Ishikawa (cell line): Measurements from ENCODE around the gene RPL31.

Experiments
- CEBPB ChIP-seq: IDR thresholded peaks from 2 replicates; pipeline ENCODE4 v1.6.1; 2012
- CREB1 ChIP-seq: IDR thresholded peaks from 2 replicates; pipeline ENCODE4 v1.6.1; 2012; ENCODE audit warnings: low read depth
- EGR1 ChIP-seq: IDR thresholded peaks from 2 replicates; pipeline ENCODE4 v1.6.1; 2012
- EP300 ChIP-seq: IDR thresholded peaks from 2 replicates; pipeline ENCODE4 v1.6.1; 2012; ENCODE audit warnings: borderline replicate concordance
- FOXM1 ChIP-seq: IDR thresholded peaks from 2 replicates; pipeline ENCODE4 v1.6.1; 2012; ENCODE audit warnings: low read depth, borderline replicate concordance
- NFIC ChIP-seq: IDR thresholded peaks from 2 replicates; pipeline ENCODE4 v1.6.1; 2012
- RAD21 ChIP-seq: IDR thresholded peaks from 2 replicates; pipeline ENCODE4 v1.6.1; 2012; ENCODE audit warnings: low read depth
- TAF1 ChIP-seq: IDR thresholded peaks from 2 replicates; pipeline ENCODE4 v1.6.1; 2012; ENCODE audit warnings: low read depth, mild to moderate bottlenecking
- TCF12 ChIP-seq: IDR thresholded peaks from 2 replicates; pipeline ENCODE4 v1.6.1; 2012; ENCODE audit warnings: low read depth
- TEAD4 ChIP-seq: IDR thresholded peaks from 2 replicates; pipeline ENCODE4 v1.6.1; 2012
- YY1 ChIP-seq: IDR thresholded peaks from 2 replicates; pipeline ENCODE4 v1.6.1; 2012; ENCODE audit warnings: low read depth
- ZBTB7A ChIP-seq: IDR thresholded peaks from 2 replicates; pipeline ENCODE4 v1.6.1; 2012; ENCODE audit warnings: low read depth
- TF ChIP-seq, protein P1 (sequence below): IDR thresholded peaks from 2 replicates; pipeline ENCODE4 v1.6.1; 2012
- TF ChIP-seq, protein P2 (sequence below): IDR thresholded peaks from 2 replicates; pipeline ENCODE4 v1.6.1; 2012; ENCODE audit warnings: low read depth, mild to moderate bottlenecking
- TF ChIP-seq, protein P3 (sequence below): IDR thresholded peaks from 2 replicates; pipeline ENCODE4 v1.6.1; 2012

Gene RPL31

DNA sequence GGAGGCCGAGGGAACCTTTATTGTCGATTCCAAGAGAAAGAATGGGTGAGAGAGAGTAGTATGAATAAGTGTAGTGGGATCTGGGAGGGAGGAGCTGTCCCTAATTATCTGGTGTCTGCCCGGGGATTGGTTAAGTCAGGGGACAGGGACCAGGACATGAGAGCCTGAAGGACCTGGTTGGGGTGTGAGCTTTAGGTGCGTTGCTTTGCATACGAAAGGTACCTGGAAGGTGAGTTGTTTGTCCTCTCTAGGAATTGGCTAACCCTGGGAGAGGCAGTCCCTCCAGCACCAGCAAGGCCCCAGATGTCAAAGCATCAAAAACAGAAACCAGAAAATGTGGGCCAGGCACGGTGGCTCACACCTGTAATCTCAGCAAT, 48.1 kb upstream of the RPL31 start:
- TF ChIP-seq FOXM1 = no peak

DNA sequence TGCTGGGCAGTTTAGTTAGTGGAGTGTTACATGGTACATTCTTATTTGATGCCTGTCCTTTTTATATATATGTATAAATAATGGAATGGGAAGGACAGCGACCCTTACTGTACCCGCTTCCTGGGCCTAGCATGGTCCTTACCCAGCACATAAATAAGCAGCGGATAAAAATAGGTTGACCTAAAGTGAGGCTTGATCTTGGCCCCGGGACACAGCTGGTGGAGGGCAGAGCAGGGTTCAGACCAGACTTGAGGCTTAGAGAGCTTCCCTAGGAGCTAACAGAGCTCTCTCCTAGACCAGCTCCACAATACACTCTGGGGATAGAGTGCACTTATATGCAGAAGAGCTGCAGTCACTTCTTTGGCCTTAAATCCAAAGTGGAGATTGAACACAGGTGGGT, 46.9 kb upstream of the RPL31 start:
- TF ChIP-seq, protein P1, sequence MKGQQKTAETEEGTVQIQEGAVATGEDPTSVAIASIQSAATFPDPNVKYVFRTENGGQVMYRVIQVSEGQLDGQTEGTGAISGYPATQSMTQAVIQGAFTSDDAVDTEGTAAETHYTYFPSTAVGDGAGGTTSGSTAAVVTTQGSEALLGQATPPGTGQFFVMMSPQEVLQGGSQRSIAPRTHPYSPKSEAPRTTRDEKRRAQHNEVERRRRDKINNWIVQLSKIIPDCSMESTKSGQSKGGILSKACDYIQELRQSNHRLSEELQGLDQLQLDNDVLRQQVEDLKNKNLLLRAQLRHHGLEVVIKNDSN = no peak
- TF ChIP-seq YY1 (no peak), EP300 (no peak)

DNA sequence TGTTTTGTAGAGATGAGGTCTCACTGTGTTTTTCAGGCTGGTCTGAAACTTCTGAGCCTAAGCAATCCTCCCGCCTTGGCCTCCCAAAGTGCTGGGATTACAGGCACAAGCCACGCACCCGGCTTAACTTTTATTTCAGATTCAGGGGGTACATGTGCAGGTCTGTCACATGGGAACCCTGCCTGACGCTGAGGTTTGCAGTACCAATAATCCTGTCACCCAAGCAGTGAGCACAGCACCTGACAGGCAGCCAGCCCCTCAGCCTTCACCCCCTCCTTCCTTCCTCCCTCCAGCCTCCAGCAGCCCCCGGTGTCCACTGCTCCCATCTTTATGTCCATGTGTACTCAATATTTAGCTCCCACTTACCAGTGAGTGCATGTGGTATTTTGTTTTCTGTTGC, 46.0 kb upstream of the RPL31 start:
- TF ChIP-seq CEBPB = no peak
- TF ChIP-seq, protein P1 = no peak
- TF ChIP-seq, protein P2, sequence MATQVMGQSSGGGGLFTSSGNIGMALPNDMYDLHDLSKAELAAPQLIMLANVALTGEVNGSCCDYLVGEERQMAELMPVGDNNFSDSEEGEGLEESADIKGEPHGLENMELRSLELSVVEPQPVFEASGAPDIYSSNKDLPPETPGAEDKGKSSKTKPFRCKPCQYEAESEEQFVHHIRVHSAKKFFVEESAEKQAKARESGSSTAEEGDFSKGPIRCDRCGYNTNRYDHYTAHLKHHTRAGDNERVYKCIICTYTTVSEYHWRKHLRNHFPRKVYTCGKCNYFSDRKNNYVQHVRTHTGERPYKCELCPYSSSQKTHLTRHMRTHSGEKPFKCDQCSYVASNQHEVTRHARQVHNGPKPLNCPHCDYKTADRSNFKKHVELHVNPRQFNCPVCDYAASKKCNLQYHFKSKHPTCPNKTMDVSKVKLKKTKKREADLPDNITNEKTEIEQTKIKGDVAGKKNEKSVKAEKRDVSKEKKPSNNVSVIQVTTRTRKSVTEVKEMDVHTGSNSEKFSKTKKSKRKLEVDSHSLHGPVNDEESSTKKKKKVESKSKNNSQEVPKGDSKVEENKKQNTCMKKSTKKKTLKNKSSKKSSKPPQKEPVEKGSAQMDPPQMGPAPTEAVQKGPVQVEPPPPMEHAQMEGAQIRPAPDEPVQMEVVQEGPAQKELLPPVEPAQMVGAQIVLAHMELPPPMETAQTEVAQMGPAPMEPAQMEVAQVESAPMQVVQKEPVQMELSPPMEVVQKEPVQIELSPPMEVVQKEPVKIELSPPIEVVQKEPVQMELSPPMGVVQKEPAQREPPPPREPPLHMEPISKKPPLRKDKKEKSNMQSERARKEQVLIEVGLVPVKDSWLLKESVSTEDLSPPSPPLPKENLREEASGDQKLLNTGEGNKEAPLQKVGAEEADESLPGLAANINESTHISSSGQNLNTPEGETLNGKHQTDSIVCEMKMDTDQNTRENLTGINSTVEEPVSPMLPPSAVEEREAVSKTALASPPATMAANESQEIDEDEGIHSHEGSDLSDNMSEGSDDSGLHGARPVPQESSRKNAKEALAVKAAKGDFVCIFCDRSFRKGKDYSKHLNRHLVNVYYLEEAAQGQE = no peak
- TF ChIP-seq, protein P3, sequence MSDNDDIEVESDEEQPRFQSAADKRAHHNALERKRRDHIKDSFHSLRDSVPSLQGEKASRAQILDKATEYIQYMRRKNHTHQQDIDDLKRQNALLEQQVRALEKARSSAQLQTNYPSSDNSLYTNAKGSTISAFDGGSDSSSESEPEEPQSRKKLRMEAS = no peak
- no peak for TF ChIP-seq EGR1
- TF ChIP-seq TAF1 = no peak
- TF ChIP-seq TEAD4 = no peak
- no peak for TF ChIP-seq YY1
- no peak for TF ChIP-seq TCF12
- no peak for TF ChIP-seq FOXM1
- TF ChIP-seq ZBTB7A = no peak
- no peak for TF ChIP-seq EP300

DNA sequence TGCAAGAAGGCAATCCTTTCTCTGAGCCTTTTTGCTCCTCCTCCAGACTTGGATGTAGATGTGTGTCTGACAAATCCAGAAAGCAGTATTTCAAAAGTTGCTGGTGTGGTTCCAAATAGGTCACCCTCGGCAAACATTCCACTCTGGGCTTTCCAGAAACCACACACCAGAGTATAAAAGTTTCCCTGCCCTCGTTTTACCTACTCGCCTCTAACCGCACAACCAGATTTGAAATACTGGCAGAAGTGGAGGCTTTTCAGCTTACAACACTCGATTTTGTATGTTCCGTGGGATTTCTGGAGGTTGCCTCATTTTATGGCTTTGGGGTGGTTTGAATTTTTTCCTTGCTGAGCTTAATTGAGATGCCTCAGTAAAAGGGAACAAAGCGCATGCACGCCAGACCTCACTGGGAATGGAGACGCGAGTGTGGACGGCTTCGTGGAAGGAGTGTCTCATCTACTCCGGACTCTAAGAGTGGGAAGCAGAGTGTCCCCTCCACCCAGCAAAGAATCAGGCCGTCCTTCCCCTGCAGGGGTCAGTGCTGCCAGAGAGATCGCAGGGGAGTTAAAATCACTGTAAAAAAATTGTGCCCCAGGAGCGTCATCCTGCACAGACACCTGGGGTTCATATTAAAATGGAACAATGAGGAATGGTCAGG, 44.0 kb upstream of the RPL31 start:
- TF ChIP-seq, protein P2 = no peak
- TF ChIP-seq CREB1 (no peak), FOXM1 (no peak), EP300 (no peak), TCF12 (no peak), ZBTB7A (no peak), EGR1 (no peak), YY1 (no peak), NFIC (no peak), TAF1 (no peak)
- TF ChIP-seq, protein P1 = no peak
- TF ChIP-seq, protein P3 = no peak

DNA sequence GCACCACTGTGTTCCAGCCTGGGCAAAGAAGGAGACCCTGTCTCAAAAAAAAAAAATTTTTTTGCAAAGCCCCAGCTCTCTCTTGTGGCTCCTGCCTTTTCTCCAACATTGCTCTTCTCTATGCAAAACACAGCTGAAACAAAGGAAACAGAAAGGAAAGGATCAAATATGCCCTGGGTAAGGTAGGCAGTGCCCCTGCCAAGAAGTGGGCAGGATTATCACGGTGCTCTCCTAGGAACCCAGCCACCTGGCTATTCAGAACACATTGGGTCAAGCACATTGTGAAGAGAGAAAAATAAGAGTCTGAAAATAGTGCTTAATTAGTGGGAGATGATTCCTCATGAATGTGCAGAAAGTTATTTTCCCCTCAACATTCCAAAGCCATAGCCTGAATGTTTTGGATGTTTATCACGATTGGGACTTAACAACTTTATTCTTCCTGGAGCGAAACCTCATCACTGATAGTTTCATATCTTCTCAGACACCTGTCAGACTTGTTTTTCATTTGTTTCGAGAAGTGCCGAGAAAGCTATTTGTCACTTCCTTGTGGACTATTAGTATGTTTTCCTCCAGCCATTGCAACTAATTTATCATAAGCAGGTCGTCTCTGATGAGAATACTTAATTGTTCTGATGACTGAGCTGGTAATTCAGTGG, 42.7 kb upstream of the RPL31 start:
- TF ChIP-seq ZBTB7A (no peak), NFIC (no peak), YY1 (no peak), FOXM1 (no peak), TCF12 (no peak), CEBPB (no peak), EP300 (no peak), RAD21 (no peak), TAF1 (no peak), TEAD4 (no peak), CREB1 (no peak), EGR1 (no peak)
- TF ChIP-seq, protein P3 = no peak
- TF ChIP-seq, protein P1 = no peak
- TF ChIP-seq, protein P2 = no peak
